ENCODE measurements around the gene HOXD4.

Gene HOXD4

GRCh38 chr2:176127774-176128072 is 23.6 kb upstream of the HOXD4 start:
- no peak for DNase-seq

- no peak for DNase-seq
Observed at GRCh38 chr2:176128172-176128981, 23.0 kb upstream of the HOXD4 start.

GRCh38 chr2:176128982-176129796 is 22.2 kb upstream of the HOXD4 start, which contains the start of gene HOXD8:
TSS of gene HOXD8 (plus strand) at chr2:176129705. CDS start at chr2:176130367, 662 bp downstream.
- peak; percentile 56 for DNase-seq

GRCh38 chr2:176129813-176130146 is 21.6 kb upstream of the HOXD4 start:
- no peak for DNase-seq

- DNase-seq = no peak
Observed at GRCh38 chr2:176130147-176130956, 21.0 kb upstream of the HOXD4 start.

- DNase-seq = no peak
Observed at GRCh38 chr2:176130957-176131847, 20.1 kb upstream of the HOXD4 start.

- no peak for DNase-seq
Observed at GRCh38 chr2:176131848-176132158, 19.5 kb upstream of the HOXD4 start.

GRCh38 chr2:176132205-176133171 is 18.9 kb upstream of the HOXD4 start:
- DNase-seq = no peak

GRCh38 chr2:176133389-176133788 is 18.0 kb upstream of the HOXD4 start:
- DNase-seq = no peak

- no peak for DNase-seq
Observed at GRCh38 chr2:176134035-176134434, 17.3 kb upstream of the HOXD4 start.

GRCh38 chr2:176135035-176135440 is 16.3 kb upstream of the HOXD4 start:
- no peak for DNase-seq

- DNase-seq = no peak
Observed at GRCh38 chr2:176136374-176137251, 14.7 kb upstream of the HOXD4 start.

GRCh38 chr2:176137252-176137580 is 14.1 kb upstream of the HOXD4 start:
- DNase-seq = no peak

- no peak for DNase-seq
Observed at GRCh38 chr2:176137906-176138305, 13.4 kb upstream of the HOXD4 start.

- DNase-seq = no peak
Observed at GRCh38 chr2:176138526-176138922, 12.8 kb upstream of the HOXD4 start.

GRCh38 chr2:176138923-176139660 is 12.3 kb upstream of the HOXD4 start:
- no peak for DNase-seq

- no peak for DNase-seq
Observed at GRCh38 chr2:176139661-176140512, 11.5 kb upstream of the HOXD4 start.

GRCh38 chr2:176140513-176141317 is 10.6 kb upstream of the HOXD4 start:
- peak; percentile 50 for DNase-seq

All from GOT3 (cell line).